GM18873 (cell line): ENCODE measurements around the gene ARHGEF26.

Experiments used
- ATAC-seq: cut with Tn5 transposase; IDR thresholded peaks from one replicate; pipeline ENCODE4 v1.9.1; 2021; ENCODE audit warnings: mild to moderate bottlenecking, moderate library complexity, moderate number of reproducible peaks; ENCODE audit not compliant: unreplicated experiment, low FRiP score

ARHGEF26 gene

GRCh38 chr3:154151969-154152368, 30.8 kb downstream of the ARHGEF26 start:
- ATAC-seq: no peak

GRCh38 chr3:154152741-154153140, 31.6 kb downstream of the ARHGEF26 start:
- no peak for ATAC-seq

- ATAC-seq: no peak
Observed at GRCh38 chr3:154156530-154156929, 35.3 kb downstream of the ARHGEF26 start.

GRCh38 chr3:154161806-154162205, 40.6 kb downstream of the ARHGEF26 start:
- ATAC-seq: no peak

- no peak for ATAC-seq
Observed at GRCh38 chr3:154164387-154164786, 43.2 kb downstream of the ARHGEF26 start.

- ATAC-seq: no peak
Observed at GRCh38 chr3:154168998-154169795, 48.0 kb downstream of the ARHGEF26 start.

- no peak for ATAC-seq
Observed at GRCh38 chr3:154169796-154170110, 48.6 kb downstream of the ARHGEF26 start.

- ATAC-seq: no peak
Observed at GRCh38 chr3:154170300-154170699, 49.1 kb downstream of the ARHGEF26 start.

GRCh38 chr3:154175041-154175440, 53.9 kb downstream of the ARHGEF26 start:
- ATAC-seq: no peak

- ATAC-seq: no peak
Observed at GRCh38 chr3:154176036-154176435, 54.8 kb downstream of the ARHGEF26 start.

GRCh38 chr3:154177406-154177805, 56.2 kb downstream of the ARHGEF26 start:
- no peak for ATAC-seq

GRCh38 chr3:154178172-154178571, 57.0 kb downstream of the ARHGEF26 start:
- no peak for ATAC-seq

- ATAC-seq: no peak
Observed at GRCh38 chr3:154180836-154181691, 59.9 kb downstream of the ARHGEF26 start.

GRCh38 chr3:154182322-154182922, 61.2 kb downstream of the ARHGEF26 start:
- ATAC-seq: no peak

- ATAC-seq: no peak
Observed at GRCh38 chr3:154182975-154183374, 61.8 kb downstream of the ARHGEF26 start.

GRCh38 chr3:154184582-154184981, 63.4 kb downstream of the ARHGEF26 start:
- ATAC-seq: no peak

- ATAC-seq: no peak
Observed at GRCh38 chr3:154188437-154188836, 67.2 kb downstream of the ARHGEF26 start.

- no peak for ATAC-seq
Observed at GRCh38 chr3:154188846-154189245, 67.7 kb downstream of the ARHGEF26 start.

GRCh38 chr3:154191520-154191919, 70.3 kb downstream of the ARHGEF26 start:
- no peak for ATAC-seq

- ATAC-seq: no peak
Observed at GRCh38 chr3:154192225-154192624, 71.0 kb downstream of the ARHGEF26 start.

GRCh38 chr3:154193000-154193615, 71.9 kb downstream of the ARHGEF26 start:
- no peak for ATAC-seq
